ENCODE measurements around the gene PKIG. TPM values are rescaled to one million over a fixed set of nuclear protein-coding genes. Genes with fewer than 3 reads are reported as not detected.

The PKIG gene
- total and polyA plus RNA-seq, 9 of the 15 experiments (the other 6 are each of a cell fraction or from before 2014, with no cell fraction given) = 0.13 to 7.0 (median 4.7) TPM

- 22% methylated on average over 2 of the region's 2 CpGs for WGBS (ENCODE audit: insufficient coverage, low coverage, missing lambda C conversion rate)
- 0 out of 2 replicates have a peak overlapping the region, but pooled peaks have one; percentile 29 for H3K4me2 ChIP-seq (ENCODE audit: insufficient read depth, low read length)
- H3K4me1 ChIP-seq (replicated peaks in 1 of 2; ENCODE audit: control insufficient read depth in 2 of 2, insufficient read depth in 2 of 2, low read length in 2 of 2) = peaks cover 10% of the 10 kb centered on the region in 2 experiments; a peak in 4 of 5 replicates
- ChIA-PET POLR2A (interaction anchor here (0.6 kb wide), 1 partner anchor 211 kb away, joined by 3 read pairs; no protein-coding TSS in a partner anchor), CTCF (ENCODE audit: low intra/inter-chr PET ratio) (interaction anchor here (2.2 kb wide), 1 partner anchor 77 kb away, joined by 20 read pairs; no protein-coding TSS in a partner anchor)
- no peak overlapping the region for H3K4me3 ChIP-seq
- no peaks in the 10 kb centered on the region for H3K9me3 ChIP-seq (replicated peaks; ENCODE audit: control insufficient read depth, insufficient read depth, low read depth, low read length)
- BruUV-seq (replicated peaks) = no TSS peak
- ATAC-seq = no peak
- H2AFZ ChIP-seq (ENCODE audit: low read depth, low read length) = no peak overlapping the region
- no peak overlapping the region for H3K9ac ChIP-seq (ENCODE audit: insufficient read depth in 1 of 2, low read depth in 2 of 2, low read length in 2 of 2)
- no peaks in the 10 kb centered on the region for H4K20me1 ChIP-seq (replicated peaks; ENCODE audit: control insufficient read depth, insufficient read depth, low read length)
- no peaks in the 10 kb centered on the region for H3K79me2 ChIP-seq (ENCODE audit: control insufficient read depth, insufficient read depth, low read length)
- H3K27ac ChIP-seq (ENCODE audit: extremely low read depth, low read depth, low read length) = no peak overlapping the region
- no peaks in the 10 kb centered on the region for H3K27me3 ChIP-seq (ENCODE audit: control insufficient read depth in 2 of 2, insufficient read depth in 2 of 2, low read length in 2 of 2)
- DNase-seq (ENCODE audit: extremely low read depth in 1 of 4, low spot score in 3 of 4) = peak in 1 of 4 experiments; percentile 25
- no peaks in the 10 kb centered on the region for H3K36me3 ChIP-seq (ENCODE audit: control insufficient read depth, insufficient read depth, low read length)
- H3K9me1 ChIP-seq (ENCODE audit: control insufficient read depth, insufficient read depth, low read length) = no peaks in the 10 kb centered on the region
- intact Hi-C loops (cut with micrococcal nuclease) (no loop called here), in situ Hi-C loops (cut with MboI) (no loop called here)
- no peak for FAIRE-seq
- no peak for TF ChIP-seq EP300 (IDR thresholded peaks at IDR 0.05; ENCODE audit: low read length)
- TF ChIP-seq EHMT2 (IDR thresholded peaks at IDR 0.05) = no peak
- TF ChIP-seq E4F1 (CRISPR knock-in tag; IDR thresholded peaks at IDR 0.05; ENCODE audit: borderline replicate concordance) = no peak
- TF ChIP-seq ARID1B (IDR thresholded peaks at IDR 0.05) = peak; percentile 69
- TF ChIP-seq SMARCE1 (IDR thresholded peaks at IDR 0.05) = peak; percentile 57; the same call in 1 of the 2 replicates
- TF ChIP-seq FOSL1 (tag; conservative IDR thresholded peaks at IDR 0.05) = peak; percentile 87
- TF ChIP-seq ATF3 (IDR thresholded peaks at IDR 0.05) = peak; percentile 41
- no peak for TF ChIP-seq ATF3 (CRISPR knock-in tag; conservative IDR thresholded peaks at IDR 0.05)
- TF ChIP-seq RBM17 (IDR thresholded peaks at IDR 0.05; ENCODE audit: borderline replicate concordance, low read depth, low read length) = no peak
- TF ChIP-seq CBFA2T3 (IDR thresholded peaks at IDR 0.05) = peak; percentile 29; the same call in 1 of the 2 replicates
- TF ChIP-seq JUND (IDR thresholded peaks at IDR 0.05; ENCODE audit: borderline replicate concordance, low read depth, low read length) = peak; percentile 64; the same call in 1 of the 2 replicates
- TF ChIP-seq JUND (tag; IDR thresholded peaks at IDR 0.05; ENCODE audit: borderline replicate concordance, low read depth, low read length) = 0 out of 3 replicates have a peak, but pooled peaks have one; percentile 40
- TF ChIP-seq MTA2 (IDR thresholded peaks at IDR 0.05; ENCODE audit: low read depth) = 0 out of 2 replicates have a peak, but pooled peaks have one; percentile 17
- TF ChIP-seq CUX1 (CRISPR knock-in tag; IDR thresholded peaks at IDR 0.05) = no peak
These were observed 49.4 kb upstream of the PKIG start for GRCh38 chr20:44532981-44533331.

All from K562 (cell line).